GM20431 (cell line): Measurements from ENCODE around the gene SLC25A41.

Experiments
- in situ Hi-C: fragments of 300-500 bp; cut with MseI, MboI; formaldehyde crosslinking; loops from one replicate; pipeline ENCODE4 v1.15.0; 2020; ENCODE audit warnings: low sequenced_read_pairs; ENCODE audit not compliant: unreplicated experiment

Gene SLC25A41

GRCh38 chr19:6381030-6381750 is 52.4 kb downstream of the SLC25A41 start:
- in situ Hi-C loops = no loop called here

GRCh38 chr19:6379744-6380143 is 53.8 kb downstream of the SLC25A41 start:
- in situ Hi-C loops = no loop called here

- in situ Hi-C loops = no loop called here
Observed at GRCh38 chr19:6378486-6378885, 55.1 kb downstream of the SLC25A41 start.

- in situ Hi-C loops = no loop called here
Observed at GRCh38 chr19:6378041-6378440, 55.5 kb downstream of the SLC25A41 start.

GRCh38 chr19:6376512-6377190 is 56.9 kb downstream of the SLC25A41 start:
- in situ Hi-C loops = no loop called here
